PC-3 (cell line): Measurements from ENCODE around the gene CCL1. TPM values are rescaled to one million over a fixed set of nuclear protein-coding genes. Genes with fewer than 3 reads are reported as not detected.

ENCODE experiments used
- ATAC-seq: fragments of 200-7000 bp; cut with Tn5 transposase; 2 replicates; pipeline ENCODE4 v1.9.1; 2020; ENCODE audit warnings: mild to moderate bottlenecking, moderate library complexity
- BruUV-seq: library from RNA; stranded (reverse); fragments of 400-500 nt; replicated peaks from 2 replicates; lab custom pipeline; 2021; lab: Mats Ljungman, UMichigan
- CTCF ChIA-PET: fragments of 300-600 bp; sonication (Branson Sonifier 250); formaldehyde crosslinking; loops from one replicate; lab custom pipeline; 2022; ENCODE audit warnings: antibody characterized with exemption; lab: Charles Lee
- POLR2A ChIA-PET: fragments of 300-600 bp; sonication (Branson Sonifier 250); formaldehyde crosslinking; loops from one replicate; lab custom pipeline; 2022; ENCODE audit warnings: antibody characterized with exemption; ENCODE audit not compliant: unreplicated experiment; lab: Charles Lee
- DNase-seq: peaks from one replicate; pipeline ENCODE4 v3.0.0-alpha.2; 2015
- H2AFZ ChIP-seq: fragments of 300-600 bp; sonication (generic); 2 replicates; pipeline ENCODE4 v1.6.0; 2016; ENCODE audit warnings: antibody characterized with exemption, low read length
- H3F3A ChIP-seq: fragments of 300-600 bp; sonication (generic); one replicate; pipeline ENCODE4 v1.6.0; 2017; ENCODE audit warnings: antibody characterized with exemption, low read length, control low read depth, mild to moderate bottlenecking; ENCODE audit not compliant: unreplicated experiment
- H3K27ac ChIP-seq: fragments of 300-600 bp; sonication (generic); 2 replicates; pipeline ENCODE4 v1.5.1; 2016; ENCODE audit warnings: mild to moderate bottlenecking, low read length
- H3K27me3 ChIP-seq: fragments of 300-600 bp; sonication (generic); 2 replicates; pipeline ENCODE4 v1.6.1; 2016; ENCODE audit warnings: low read length, mixed read lengths
- H3K36me3 ChIP-seq: fragments of 300-600 bp; sonication (generic); 2 replicates; pipeline ENCODE4 v1.6.1; 2016; ENCODE audit warnings: low read depth, mixed run types, low read length, mixed read lengths
- H3K4me1 ChIP-seq: fragments of 300-600 bp; sonication (generic); 2 replicates; pipeline ENCODE4 v1.5.1; 2016; ENCODE audit warnings: low read length; ENCODE audit not compliant: insufficient read depth
- H3K4me2 ChIP-seq: fragments of 300-600 bp; sonication (generic); 2 replicates; pipeline ENCODE4 v1.6.0; 2016; ENCODE audit warnings: low read length
- H3K4me3 ChIP-seq: fragments of 300-600 bp; sonication (generic); 2 replicates; pipeline ENCODE4 v1.5.1; 2016; ENCODE audit warnings: mild to moderate bottlenecking, low read length, mixed read lengths
- H3K79me2 ChIP-seq: fragments of 300-600 bp; sonication (generic); 2 replicates; pipeline ENCODE4 v1.6.1; 2017; ENCODE audit warnings: low read length, mixed read lengths
- H3K9ac ChIP-seq: fragments of 300-600 bp; sonication (generic); 2 replicates; pipeline ENCODE4 v1.6.0; 2016; ENCODE audit warnings: mild to moderate bottlenecking, low read length
- H3K9me2 ChIP-seq: fragments of 300-600 bp; sonication (generic); replicated peaks from 2 replicates; pipeline ENCODE4 v1.6.1; 2016; ENCODE audit warnings: mixed run types, low read length, mixed read lengths
- H3K9me3 ChIP-seq: fragments of 300-600 bp; sonication (generic); 2 replicates; pipeline ENCODE4 v1.6.1; 2016; ENCODE audit warnings: low read length, mixed read lengths
- H4K20me1 ChIP-seq: fragments of 300-600 bp; sonication (generic); 2 replicates; pipeline ENCODE4 v1.6.1; 2016; ENCODE audit warnings: low read length, mixed read lengths
- EZH2 ChIP-seq: fragments of 300-600 bp; sonication (generic); IDR thresholded peaks from one replicate; pipeline ENCODE4 v1.6.1; 2017; ENCODE audit warnings: antibody characterized with exemption, mild to moderate bottlenecking, low read length; ENCODE audit not compliant: unreplicated experiment
- EZH2phosphoT487 ChIP-seq: fragments of 300-600 bp; sonication (generic); IDR thresholded peaks from 2 replicates; pipeline ENCODE4 v1.6.1; 2018; ENCODE audit warnings: mild to moderate bottlenecking, antibody characterized with exemption, low read length, borderline replicate concordance
- intact Hi-C: fragments of 100-400 bp; cut with micrococcal nuclease; formaldehyde crosslinking; loops from 2 replicates; pipeline ENCODE4 v1.9.0; 2023
- total RNA-seq: library from RNA; depleted of rRNA; stranded (reverse); fragments of >200 nt; gene quantifications from 2 replicates; pipeline ENCODE4 v1.2.3, GENCODE V29; 2014
- TF ChIP-seq, protein P1 (sequence below): fragments of 300-600 bp; sonication (generic); conservative IDR thresholded peaks from 2 replicates; pipeline ENCODE4 v1.5.1; 2017; ENCODE audit warnings: antibody characterized with exemption, low read depth, mild to moderate bottlenecking, low read length

The CCL1 gene
- total RNA-seq, 1 experiment from 2014 or later, result not detected

DNA sequence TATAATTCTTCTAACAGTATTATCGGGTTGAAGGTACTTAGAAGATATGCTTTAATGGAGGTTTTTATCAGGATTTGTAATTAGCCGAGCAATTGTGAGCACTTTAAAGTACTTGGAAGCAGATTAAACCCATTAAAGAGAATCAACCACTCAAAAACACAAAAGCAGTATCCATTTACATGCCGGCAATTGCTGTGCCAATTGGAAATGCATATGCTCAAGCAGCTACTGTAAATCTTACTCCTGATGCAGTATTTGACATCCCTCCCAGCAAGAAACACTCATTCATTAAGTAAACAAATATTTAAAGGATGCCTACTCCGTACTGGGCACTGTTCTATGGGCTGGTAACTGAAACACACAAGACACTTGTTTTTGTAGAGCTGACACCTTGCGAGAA is 11.4 kb upstream of the CCL1 start:
- Histone ChIP-seq H3K9me3 (no peaks in the 10 kb centered on the region), H2AFZ (no peak overlapping the region), H3K4me2 (no peak overlapping the region), H3K36me3 (no peaks in the 10 kb centered on the region), H3F3A (no peaks in the 10 kb centered on the region), H3K79me2 (no peaks in the 10 kb centered on the region), H3K9me2 (no peaks in the 10 kb centered on the region), H3K27ac (no peak overlapping the region), H4K20me1 (no peaks in the 10 kb centered on the region), H3K4me3 (no peak overlapping the region), H3K9ac (no peak overlapping the region), H3K4me1 (no peaks in the 10 kb centered on the region), H3K27me3 (0 out of 2 replicates have a peak, but pooled peaks cover 4% of the 10 kb centered on the region)
- BruUV-seq, result no TSS peak
- CTCF ChIA-PET, result no interaction called here
- no peak for DNase-seq
- no peak for ATAC-seq
- intact Hi-C loops, result no loop called here
- POLR2A ChIA-PET, result no interaction called here
- TF ChIP-seq, protein P1, sequence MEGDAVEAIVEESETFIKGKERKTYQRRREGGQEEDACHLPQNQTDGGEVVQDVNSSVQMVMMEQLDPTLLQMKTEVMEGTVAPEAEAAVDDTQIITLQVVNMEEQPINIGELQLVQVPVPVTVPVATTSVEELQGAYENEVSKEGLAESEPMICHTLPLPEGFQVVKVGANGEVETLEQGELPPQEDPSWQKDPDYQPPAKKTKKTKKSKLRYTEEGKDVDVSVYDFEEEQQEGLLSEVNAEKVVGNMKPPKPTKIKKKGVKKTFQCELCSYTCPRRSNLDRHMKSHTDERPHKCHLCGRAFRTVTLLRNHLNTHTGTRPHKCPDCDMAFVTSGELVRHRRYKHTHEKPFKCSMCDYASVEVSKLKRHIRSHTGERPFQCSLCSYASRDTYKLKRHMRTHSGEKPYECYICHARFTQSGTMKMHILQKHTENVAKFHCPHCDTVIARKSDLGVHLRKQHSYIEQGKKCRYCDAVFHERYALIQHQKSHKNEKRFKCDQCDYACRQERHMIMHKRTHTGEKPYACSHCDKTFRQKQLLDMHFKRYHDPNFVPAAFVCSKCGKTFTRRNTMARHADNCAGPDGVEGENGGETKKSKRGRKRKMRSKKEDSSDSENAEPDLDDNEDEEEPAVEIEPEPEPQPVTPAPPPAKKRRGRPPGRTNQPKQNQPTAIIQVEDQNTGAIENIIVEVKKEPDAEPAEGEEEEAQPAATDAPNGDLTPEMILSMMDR, result no peak
- TF ChIP-seq EZH2phosphoT487 (no peak), EZH2 (no peak)

DNA sequence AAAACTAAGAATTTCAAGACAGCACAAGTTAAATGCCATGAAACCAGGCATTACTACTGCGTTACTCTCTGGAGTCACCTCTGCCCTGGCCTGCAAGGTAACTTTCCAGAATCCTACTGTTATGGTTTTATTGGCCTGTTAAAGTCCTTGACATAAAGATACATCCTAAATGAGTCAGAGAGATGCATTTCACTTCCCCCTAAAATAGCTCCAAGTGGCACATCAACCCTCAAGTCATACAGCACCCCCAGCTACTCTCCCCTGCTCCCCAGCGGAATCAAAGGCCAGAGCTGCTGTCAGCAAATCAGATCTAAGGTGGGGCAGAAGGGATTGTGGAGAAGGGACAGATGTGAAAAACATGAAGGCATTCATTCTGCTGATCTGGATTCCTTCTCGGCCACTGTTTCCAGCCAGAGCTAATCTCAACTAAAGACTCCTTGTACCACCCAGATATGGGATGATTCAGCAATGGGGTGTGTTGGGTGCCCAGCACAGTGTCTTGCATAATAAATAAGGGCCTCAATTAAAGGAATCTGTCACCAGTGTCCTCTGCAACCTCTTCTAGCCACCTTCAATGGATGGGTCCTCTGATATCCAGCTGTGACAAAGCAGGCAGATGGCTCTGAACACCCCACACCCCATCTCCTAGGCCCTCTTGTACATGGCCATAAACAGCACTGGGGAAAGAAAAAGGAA is 8.5 kb upstream of the CCL1 start:
- DNase-seq, result no peak
- H3K4me2 ChIP-seq, result no peak overlapping the region
- no peaks in the 10 kb centered on the region for H3K4me1 ChIP-seq
- no peaks in the 10 kb centered on the region for H3K79me2 ChIP-seq
- H2AFZ ChIP-seq, result no peak overlapping the region
- H3K9ac ChIP-seq, result no peak overlapping the region
- H3K27me3 ChIP-seq, result no peaks in the 10 kb centered on the region
- H3K9me3 ChIP-seq, result no peaks in the 10 kb centered on the region
- ChIA-PET POLR2A (no interaction called here), CTCF (interaction anchor here (1.2 kb wide), 1 partner anchor 10 kb away, joined by 4 read pairs; no protein-coding TSS in a partner anchor)
- no peaks in the 10 kb centered on the region for H3F3A ChIP-seq
- intact Hi-C loops, result no loop called here
- H3K4me3 ChIP-seq, result no peak overlapping the region
- H4K20me1 ChIP-seq, result no peaks in the 10 kb centered on the region
- H3K36me3 ChIP-seq, result no peaks in the 10 kb centered on the region
- no peaks in the 10 kb centered on the region for H3K9me2 ChIP-seq
- H3K27ac ChIP-seq, result no peak overlapping the region
- BruUV-seq, result no TSS peak
- TF ChIP-seq, protein P1, result no peak
- TF ChIP-seq EZH2phosphoT487 (no peak), EZH2 (no peak)
- ATAC-seq, result no peak

DNA sequence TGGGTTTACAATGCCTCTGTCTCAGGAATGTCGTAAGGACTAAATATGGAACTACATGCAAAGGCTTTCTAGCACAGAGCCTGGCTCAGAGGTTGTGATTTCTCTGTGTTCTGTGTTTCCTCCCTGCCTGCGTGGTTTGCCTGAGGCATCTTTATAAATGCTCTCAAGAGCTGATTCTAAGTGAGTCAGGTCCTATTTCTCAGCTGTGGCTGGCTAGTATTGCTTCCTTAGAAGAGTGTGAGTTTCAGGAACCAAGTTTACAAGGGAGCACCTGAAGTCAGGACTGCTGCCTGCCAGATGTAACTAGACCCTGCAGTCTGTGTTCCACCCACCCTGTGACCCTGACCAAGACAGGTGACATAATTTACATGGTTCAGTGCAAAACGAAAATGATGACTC is 8.0 kb upstream of the CCL1 start:
- H4K20me1 ChIP-seq, result no peaks in the 10 kb centered on the region

More for the DNA sequence above, 8.0 kb upstream of the CCL1 start:
- no peak overlapping the region for H3K9ac ChIP-seq
- no peak overlapping the region for H3K4me3 ChIP-seq
- no TSS peak for BruUV-seq
- no peaks in the 10 kb centered on the region for H3K79me2 ChIP-seq
- H3K4me1 ChIP-seq, result no peaks in the 10 kb centered on the region
- H2AFZ ChIP-seq, result no peak overlapping the region
- DNase-seq (peak; percentile 4), ATAC-seq (no peak; the same call in 1 of the 2 replicates)
- no peaks in the 10 kb centered on the region for H3F3A ChIP-seq
- TF ChIP-seq EZH2phosphoT487 (no peak), EZH2 (no peak)
- TF ChIP-seq, protein P1, result no peak
- H3K9me2 ChIP-seq, result no peaks in the 10 kb centered on the region
- no peaks in the 10 kb centered on the region for H3K36me3 ChIP-seq
- no peaks in the 10 kb centered on the region for H3K9me3 ChIP-seq
- intact Hi-C loops, result no loop called here
- H3K27ac ChIP-seq, result no peak overlapping the region
- CTCF ChIA-PET, result no interaction called here
- H3K27me3 ChIP-seq, result no peaks in the 10 kb centered on the region
- H3K4me2 ChIP-seq, result no peak overlapping the region
- POLR2A ChIA-PET, result no interaction called here
